Measurements from ENCODE around the gene GPC5. TPM values are rescaled to one million over a fixed set of nuclear protein-coding genes. Genes with fewer than 3 reads are reported as not detected.

The GPC5 gene
- total RNA-seq, 1 donor from 2014 or later, result 0.13 TPM

DNA sequence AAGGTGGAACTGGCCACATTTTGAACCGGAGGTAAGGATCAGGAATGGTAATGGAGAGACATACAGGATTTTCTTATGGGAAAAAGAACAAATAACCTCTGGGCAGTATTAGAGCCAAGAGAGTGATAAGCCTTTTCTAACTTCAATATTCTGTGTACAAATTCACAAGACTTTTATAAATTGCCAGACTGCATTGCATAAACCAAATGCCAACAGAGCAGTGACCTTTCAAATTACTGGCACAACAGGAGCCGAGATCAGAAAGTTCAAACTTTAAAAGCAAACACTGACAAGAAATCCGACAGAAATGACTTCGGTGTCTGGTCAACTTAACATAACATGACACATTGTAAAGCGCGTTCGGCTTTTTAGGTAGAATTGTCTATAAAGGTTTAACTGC, 737.1 kb downstream of the GPC5 start:
- no peak for DNase-seq (ENCODE audit: low spot score)

GRCh38 chr13:92136449-92137155, 738.2 kb downstream of the GPC5 start:
- DNase-seq (ENCODE audit: low spot score), result no peak

DNA sequence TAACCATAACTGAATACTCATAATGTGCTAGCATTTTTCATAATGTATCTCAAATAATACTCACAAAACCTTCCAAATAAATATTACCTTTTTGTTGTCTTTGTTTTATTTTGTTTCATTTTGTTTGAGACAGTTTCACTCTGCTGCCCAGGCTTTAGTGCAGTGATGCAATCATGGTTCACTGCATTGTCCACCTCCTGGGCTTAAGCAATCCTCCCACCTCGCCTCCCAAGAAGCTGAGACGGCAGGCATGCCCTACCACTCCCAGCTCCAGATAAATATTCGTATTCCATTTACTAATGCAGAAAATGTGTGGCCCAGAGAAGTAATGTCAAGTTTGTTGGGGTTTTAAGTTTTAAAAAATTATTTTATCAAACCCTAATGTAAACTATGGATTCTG, 739.1 kb downstream of the GPC5 start:
- DNase-seq (ENCODE audit: low spot score), result no peak

- no peak for DNase-seq (ENCODE audit: low spot score)
These were observed 745.3 kb downstream of the GPC5 start for GRCh38 chr13:92143766-92144165.

DNA sequence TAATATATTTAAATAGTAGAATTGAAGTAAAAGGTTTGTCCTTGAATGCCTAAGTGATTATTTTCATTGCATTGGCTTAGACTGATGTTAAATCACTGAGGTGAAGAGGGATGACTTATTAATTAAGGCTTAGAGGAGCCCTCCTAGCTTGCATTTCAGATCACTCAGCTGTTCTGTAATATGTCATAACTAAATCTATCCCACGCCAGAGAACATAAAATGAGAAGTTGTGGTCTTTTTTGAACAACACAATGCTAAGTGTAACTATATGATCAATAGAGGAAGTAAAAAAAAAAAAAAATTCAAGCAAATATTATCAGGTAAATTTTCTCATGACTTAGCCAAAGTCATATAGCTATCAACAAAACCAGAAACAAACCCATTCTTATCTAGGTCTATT, 752.2 kb downstream of the GPC5 start:
- no peak for DNase-seq (ENCODE audit: low spot score)

GRCh38 chr13:92158346-92158745, 759.9 kb downstream of the GPC5 start:
- DNase-seq (ENCODE audit: low spot score), result no peak

DNA sequence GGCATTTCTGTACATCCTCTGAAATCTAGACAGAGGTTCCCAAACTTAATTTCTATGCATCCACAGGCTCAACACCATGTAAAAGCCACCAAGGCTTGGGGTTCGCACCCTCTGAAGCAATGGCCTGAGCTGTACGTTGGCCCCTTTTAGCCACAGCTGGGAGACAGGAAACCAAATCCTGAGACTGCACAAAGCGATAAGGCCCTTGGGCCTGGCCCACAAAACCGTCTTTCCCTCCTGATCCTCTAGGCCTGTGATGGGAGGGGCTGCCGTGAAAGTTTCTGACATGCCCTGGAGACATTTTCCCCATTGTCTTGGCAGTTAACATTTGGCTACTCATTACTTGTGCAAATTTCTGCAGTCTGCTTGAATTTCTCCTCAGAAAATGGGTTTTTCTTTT, 766.4 kb downstream of the GPC5 start:
- DNase-seq (ENCODE audit: low spot score), result no peak

DNA sequence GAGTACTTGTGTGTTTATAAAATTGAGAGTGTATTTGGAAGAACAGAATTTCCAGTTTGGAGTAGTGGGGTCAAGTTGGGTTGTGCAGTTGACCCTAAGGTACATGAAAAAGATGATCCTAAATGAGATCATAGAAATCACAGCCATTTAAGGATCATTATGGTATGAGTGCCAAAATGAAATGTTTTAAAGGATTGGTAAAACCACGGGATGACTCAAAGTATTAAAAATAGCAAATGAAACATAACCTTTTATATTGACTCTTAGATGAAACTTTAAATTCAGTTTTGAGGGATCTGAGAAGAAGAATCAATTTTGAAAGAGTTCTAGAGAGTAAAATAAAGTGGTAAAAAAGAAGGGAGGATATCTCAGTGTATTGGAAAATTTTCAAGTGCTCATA, 773.8 kb downstream of the GPC5 start:
- DNase-seq (ENCODE audit: low spot score), result no peak

- DNase-seq (ENCODE audit: low spot score), result no peak
These were observed 774.8 kb downstream of the GPC5 start for GRCh38 chr13:92173254-92173653.

DNA sequence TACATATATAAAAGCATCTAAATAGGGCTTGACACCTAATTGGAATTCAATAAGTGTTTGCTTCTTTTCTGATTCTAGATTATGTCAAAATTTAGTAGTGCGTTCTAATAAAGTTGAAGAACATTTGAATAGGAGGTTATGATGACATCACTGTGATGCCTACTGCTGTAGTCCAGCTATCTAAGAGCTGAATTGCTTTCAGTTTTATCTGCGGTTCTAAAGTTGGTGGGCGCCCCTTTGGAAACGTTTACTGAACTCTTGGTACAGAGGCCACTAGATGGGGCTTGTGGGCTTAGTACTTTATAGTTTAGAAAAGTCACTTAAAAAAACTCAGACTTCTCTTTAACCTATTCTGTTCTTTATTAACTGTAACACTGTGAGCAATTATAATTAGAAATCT, 776.9 kb downstream of the GPC5 start:
- no peak for DNase-seq (ENCODE audit: low spot score)

DNA sequence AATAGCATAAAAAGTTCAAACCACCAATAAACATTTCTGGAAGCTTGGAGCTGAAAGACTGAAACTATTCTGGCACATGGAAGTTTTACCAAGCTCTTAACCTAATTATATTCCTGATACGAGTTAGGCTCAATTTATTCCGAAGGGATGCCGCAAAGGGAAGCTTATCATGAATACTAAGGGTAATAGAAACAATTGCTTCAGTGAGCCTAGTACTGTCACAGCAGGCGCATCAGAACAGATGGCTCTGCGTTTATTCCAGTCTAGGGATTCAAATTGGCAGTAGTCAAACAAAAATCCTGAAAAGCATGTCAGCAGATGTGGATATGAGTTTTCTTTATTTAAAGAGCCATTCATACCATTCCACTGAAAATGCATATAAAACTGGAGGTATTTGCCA, 779.5 kb downstream of the GPC5 start:
- no peak for DNase-seq (ENCODE audit: low spot score)

DNA sequence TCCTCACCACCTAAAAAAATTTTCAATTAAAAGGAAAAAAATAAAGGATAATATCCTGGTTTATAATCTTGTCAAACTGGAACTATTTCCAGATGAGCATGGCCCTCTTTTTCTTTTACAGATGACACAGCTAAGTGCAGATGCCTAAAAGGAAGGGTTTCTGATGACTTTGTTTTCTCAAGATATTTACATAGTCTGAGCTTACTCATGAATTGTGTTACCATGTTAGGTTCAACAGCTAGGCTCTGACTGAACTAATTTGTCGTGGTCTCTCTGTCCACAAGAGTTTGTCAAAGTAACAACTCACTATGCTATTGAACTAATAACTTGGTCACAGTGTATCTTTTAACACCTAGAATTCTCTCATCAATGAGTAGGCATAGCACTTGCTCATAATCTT, 780.8 kb downstream of the GPC5 start:
- no peak for DNase-seq (ENCODE audit: low spot score)

- no peak for DNase-seq (ENCODE audit: low spot score)
These were observed 789.1 kb downstream of the GPC5 start for GRCh38 chr13:92187378-92187989.

GRCh38 chr13:92188574-92188973, 790.2 kb downstream of the GPC5 start:
- DNase-seq (ENCODE audit: low spot score), result no peak

DNA sequence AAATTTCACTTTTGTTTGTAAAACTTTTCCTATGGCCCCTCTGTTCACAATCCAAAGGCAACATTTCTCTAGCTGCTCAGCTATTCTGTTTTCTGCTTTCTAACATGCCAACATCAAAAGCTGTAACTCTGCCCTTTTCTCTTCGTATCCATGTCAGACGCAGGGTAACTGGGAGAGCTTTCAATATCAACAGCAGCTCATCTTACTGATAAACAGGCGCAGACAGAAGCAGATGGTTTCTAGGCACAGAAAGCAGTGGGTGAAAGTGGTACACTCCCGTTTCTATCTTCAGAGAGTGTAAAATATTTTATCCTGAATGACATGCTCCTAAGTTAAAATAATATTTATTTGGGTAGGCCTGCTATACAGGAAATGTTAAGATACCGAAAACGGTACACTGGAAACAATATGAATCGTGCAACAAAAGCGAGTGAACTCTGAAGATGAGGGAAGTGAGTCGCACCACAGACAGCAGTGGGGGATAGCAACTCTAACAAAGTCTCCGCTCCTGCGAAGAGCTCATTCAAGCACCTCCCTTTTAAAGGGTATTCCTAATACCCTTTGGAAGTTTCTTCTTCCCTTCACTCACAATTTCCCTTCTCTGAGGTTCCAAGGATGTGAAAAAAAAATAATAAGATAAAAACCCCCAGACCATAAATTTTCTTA, 798.3 kb downstream of the GPC5 start:
- DNase-seq (ENCODE audit: low spot score), result no peak

DNA sequence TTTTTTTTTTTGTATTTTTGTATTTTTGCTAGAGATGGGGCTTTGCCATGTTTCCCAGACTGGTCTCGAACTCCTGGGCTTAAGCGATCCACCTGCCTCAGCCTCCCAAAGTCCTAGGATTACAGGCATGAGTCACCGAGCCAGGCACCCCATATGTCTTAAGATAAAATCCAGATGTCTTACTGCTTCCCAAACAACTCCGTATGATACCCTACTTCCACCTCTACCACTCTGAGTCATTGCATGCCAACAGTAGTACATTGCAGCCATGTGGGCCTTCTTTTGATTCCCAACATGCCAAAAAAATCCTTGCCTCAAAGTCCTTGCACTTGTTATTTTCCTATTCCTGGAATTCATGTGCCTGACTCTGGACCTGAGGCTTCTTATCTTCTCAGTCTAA, 799.2 kb downstream of the GPC5 start:
- DNase-seq (ENCODE audit: low spot score), result no peak

GRCh38 chr13:92218615-92219014, 820.2 kb downstream of the GPC5 start:
- DNase-seq (ENCODE audit: low spot score), result no peak

- no peak for DNase-seq (ENCODE audit: low spot score)
These were observed 823.5 kb downstream of the GPC5 start for GRCh38 chr13:92221916-92222315.

- no peak for DNase-seq (ENCODE audit: low spot score)
These were observed 825.8 kb downstream of the GPC5 start for GRCh38 chr13:92224052-92224821.

- DNase-seq (ENCODE audit: low spot score), result no peak
These were observed 826.4 kb downstream of the GPC5 start for GRCh38 chr13:92224825-92225224.

DNA sequence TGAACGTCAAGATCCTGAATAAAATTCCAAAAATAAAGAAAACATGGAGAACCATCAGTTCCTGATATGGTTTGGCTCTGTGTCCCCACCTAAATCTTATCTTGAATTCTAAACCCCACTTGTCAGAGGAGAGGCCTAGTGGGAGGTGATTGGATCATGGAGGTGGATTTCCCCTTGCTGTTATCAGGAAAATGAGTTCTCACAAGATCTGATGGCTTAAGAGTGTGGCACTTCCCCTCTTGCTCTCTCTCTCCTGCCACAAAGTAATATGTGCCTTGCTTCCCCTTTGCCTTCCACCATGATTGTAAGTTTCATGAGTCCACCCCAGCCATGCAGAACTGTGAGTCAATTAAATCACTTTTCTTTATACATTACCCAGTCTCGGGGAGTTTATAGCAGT, 827.4 kb downstream of the GPC5 start:
- no peak for DNase-seq (ENCODE audit: low spot score)

DNA sequence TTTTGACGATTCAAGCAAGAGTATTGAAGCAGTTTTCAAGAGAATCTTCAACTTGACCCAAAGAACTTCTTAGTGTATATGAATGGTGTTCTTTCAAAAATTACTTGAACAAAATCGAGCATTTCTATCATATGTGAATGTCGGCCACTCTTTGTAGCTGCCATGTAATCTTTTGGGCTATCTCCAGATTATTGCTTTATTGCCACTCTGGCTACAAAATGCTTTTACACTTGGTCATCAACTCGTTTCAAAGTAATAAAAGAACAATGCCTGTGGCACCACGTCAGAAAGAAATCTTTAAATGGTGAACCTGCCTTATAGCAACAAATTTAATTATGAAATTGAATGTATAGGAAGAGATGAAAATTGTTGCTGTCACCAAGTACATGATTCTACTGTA, 834.5 kb downstream of the GPC5 start:
- DNase-seq (ENCODE audit: low spot score), result no peak
